CD4-positive, alpha-beta T cell treated with Interleukin-10 for 1 hour (primary cell): ENCODE measurements around the gene GNAQ.
"Not testable (repeated sequence)": the region's sequence is repeated elsewhere in the genome, so short reads cannot be mapped to it uniquely, and the experiment has no call there.

ENCODE experiments used
- DNase-seq: peaks from one replicate; pipeline ENCODE4 v3.0.0-alpha.2; 2020

The GNAQ gene

DNA sequence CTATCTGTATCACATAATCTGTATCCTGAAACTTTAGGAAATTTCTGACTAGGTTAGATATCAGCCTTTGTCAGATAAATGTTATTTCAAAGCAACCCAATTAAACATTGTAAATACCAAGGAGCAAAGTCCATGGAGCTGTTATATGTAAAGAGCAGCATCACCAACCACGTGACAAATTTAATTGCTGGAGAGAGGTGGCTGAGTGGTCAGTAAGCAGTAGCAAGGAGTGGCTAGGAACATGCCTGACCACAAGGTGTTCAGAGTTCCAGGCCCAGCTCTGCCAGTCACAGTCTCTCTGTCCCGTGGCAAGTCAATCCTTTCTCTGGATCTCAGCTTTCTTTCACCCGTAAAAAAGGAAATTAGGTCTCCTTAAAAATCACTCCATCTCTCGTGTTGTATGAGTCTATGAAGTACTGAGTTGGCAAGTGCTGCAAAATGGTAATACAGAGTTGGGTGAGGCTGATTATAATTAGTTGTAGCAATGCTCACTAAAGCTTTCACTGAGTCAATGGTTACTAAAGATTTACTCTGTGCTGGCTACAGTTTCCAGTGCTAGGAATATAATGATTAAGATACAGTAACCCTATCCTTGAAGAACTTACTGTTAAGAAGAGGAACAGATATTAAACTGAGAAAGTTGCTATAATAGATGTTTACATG is 166.1 kb downstream of the GNAQ start:
- DNase-seq: no peak

- DNase-seq: peak; percentile 6
Measured at GRCh38 chr9:77864211-77864889, 167.3 kb downstream of the GNAQ start.

DNA sequence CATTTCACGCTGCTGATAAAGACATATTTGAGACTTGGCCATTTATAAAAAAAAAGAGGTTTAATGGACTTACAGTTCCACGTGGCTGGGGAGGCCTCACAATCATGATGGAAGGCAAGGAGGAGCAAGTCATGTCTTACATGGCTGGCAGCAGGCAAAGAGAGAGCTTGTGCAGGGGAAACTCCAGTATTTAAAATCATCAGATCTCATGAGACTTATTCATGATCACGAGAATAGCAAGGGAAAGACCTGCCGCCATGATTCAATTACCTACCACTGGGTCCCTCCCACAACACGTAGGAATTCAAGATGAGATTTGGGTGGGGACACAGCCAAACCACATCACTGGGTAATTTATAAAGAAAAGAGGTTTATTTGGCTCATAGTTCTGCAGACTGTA is 168.0 kb downstream of the GNAQ start:
- not testable (repeated sequence) for DNase-seq

GRCh38 chr9:77860953-77861352 is 170.7 kb downstream of the GNAQ start:
- DNase-seq: not testable (repeated sequence)

DNA sequence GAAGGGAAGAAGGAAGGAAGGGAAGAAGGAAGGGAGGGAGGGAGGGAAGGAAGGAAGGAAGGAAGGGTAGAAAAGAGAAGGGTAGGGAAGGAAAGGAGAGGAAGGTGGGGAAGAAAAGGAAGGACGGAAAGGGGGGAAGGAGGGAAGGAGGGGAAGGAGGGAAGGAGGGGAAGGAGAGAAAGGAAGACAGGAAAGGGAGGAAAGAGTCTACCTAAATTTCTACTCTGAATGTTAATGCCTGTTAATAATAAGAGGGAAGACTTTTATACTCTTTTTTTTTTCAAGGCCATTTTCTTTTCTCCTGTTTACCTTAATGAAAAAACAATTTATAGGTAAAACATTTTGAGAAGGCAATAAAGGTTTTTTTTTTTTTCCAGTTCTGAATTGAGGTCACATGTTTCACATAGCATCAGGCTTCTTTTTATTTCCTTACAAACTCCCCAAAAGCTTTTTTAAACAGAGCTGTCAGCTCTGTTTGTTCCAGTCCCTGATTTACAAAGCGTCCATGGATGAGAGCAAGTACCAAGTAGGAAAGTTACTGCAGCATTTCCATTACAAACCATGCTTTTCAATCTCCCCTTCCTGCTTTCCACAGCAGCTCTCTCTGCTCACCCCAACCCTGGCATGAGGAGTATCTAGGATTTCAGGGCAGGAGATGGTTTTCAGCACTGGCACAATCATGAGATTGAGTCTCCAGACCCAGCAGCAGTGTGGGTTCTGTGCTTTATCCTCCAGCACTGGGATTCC is 173.9 kb downstream of the GNAQ start:
- no peak for DNase-seq

- DNase-seq: no peak
Measured at GRCh38 chr9:77856615-77857014, 175.0 kb downstream of the GNAQ start.

- DNase-seq: no peak
Measured at GRCh38 chr9:77854916-77855311, 176.7 kb downstream of the GNAQ start.

- DNase-seq: no peak
Measured at GRCh38 chr9:77854258-77854915, 177.2 kb downstream of the GNAQ start.

DNA sequence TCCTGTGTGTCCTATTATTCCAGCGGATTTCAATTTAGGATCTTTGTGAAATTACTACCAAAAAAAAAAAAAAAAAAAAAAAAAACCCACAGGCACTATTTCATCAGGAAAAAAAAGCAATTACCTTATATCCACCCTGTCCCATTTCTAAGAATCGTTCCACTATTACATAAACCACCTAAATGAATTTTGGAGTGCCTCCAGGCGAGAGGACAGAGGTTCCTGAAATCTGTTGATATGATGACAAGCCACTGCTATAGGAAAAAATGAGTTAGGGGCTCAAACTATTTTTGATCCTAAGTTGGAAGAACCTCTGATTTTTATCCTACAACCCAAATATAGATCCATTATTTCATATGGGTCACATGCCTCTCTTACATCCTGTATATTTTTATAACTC is 177.9 kb downstream of the GNAQ start:
- no peak for DNase-seq

GRCh38 chr9:77851882-77852595 is 179.6 kb downstream of the GNAQ start:
- no peak for DNase-seq

- DNase-seq: no peak
Measured at GRCh38 chr9:77848897-77849296, 182.7 kb downstream of the GNAQ start.

GRCh38 chr9:77848404-77848803 is 183.2 kb downstream of the GNAQ start:
- no peak for DNase-seq

DNA sequence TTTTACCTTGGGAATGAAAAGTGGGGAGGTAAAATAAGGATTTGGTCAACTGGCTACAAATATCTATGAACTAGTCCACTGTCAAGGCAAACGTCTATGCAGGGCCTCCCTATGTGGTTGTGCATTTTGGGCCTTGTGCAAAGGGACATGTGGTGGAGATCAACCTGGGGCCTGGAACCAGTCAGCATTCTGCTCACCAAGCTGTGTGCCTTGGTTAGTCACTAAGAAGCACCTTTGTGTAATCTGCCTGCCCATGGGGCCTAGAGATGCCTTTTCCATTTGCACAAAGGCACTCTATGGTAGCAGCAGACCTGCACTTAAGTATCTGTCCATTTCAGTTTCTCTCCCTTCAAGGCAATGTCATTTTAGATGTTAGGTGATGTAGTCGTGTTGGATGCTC is 184.0 kb downstream of the GNAQ start:
- no peak for DNase-seq

- DNase-seq: no peak
Measured at GRCh38 chr9:77847059-77847499, 184.5 kb downstream of the GNAQ start.

DNA sequence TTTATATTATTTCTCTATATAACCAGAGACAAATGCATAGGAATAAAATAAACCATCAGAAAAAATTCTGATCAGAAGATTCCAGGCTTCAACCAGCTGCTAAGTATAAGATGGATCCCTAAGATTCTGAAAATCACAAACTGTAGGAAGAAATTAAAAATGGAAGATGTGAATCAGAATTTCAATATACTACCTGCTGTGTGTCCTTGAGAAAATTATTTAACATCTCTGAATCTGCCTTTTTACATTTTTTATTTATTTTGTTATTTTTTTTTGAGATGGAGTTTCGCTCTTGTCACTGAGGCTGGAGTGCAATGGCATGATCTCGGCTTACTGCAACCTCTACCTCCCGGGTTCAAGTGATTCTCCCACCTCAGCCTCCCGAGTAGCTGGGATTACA is 187.2 kb downstream of the GNAQ start:
- no peak for DNase-seq

- DNase-seq: no peak
Measured at GRCh38 chr9:77843871-77844155, 187.8 kb downstream of the GNAQ start.

DNA sequence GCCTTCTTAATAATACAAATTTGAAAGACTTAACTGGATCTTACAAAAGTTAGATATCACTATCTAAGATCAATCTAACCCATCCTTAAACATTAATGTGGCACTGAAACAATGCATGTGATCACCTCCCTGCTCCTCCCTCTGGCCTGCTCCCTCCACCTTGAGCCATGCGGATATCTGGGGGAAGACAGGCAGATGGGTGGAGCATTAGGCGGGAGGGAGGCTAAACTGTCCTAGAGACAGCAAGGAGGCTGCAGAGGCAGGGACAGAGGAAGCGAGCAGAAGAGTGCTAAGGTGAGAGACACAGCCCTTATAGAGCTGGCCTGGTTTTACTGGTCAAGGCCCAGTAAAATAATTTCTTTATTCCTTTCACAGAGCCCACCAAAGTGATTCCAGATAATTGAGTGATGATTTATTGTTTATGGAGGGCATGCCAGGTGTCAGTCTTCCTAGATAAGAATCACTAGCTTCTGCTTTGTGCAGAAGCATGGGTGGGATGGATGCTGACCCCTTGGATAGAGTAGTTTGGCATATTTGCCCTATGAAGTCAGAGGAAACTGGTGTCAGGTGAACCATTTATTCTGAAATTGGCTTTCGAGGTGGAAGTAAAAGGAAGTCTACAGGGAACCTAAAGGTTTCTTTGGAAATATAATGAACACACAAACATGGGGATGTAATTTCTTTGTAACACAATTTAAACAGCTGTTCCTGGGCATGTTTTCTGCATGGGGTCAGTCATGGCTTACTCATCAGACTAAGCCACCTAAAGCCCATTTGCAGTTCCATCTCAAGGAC is 188.3 kb downstream of the GNAQ start:
- no peak for DNase-seq

DNA sequence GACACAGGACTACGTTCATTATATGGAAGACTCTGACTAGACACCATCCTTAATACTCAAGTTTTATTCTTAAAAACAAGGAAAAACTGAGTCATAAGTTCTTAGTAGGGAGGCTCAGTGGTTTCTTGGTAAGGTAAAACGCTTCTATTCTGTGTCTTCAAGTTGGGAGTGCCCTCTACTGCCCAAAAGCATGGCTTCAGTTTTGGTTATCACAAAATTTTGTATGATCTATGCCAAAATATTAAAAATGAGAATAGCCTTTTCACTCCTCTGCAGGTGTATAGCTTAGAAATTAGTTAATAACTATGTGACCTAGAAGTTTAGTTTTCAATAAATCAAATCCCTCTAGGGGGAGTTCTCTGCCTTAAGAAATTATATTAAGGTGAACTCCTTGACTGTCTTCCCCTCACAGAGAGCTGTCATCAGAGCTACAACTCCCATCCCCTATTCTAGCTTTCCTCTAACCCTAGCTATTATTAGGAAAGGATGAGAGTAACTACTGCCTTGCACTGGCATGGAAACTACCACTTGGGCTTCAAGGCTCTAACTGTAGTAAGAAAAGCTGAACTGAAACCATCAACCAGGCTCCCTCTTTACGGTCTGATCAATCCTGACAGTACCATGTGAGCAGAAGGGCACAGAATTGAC is 189.7 kb downstream of the GNAQ start:
- peak; percentile 12 for DNase-seq

DNA sequence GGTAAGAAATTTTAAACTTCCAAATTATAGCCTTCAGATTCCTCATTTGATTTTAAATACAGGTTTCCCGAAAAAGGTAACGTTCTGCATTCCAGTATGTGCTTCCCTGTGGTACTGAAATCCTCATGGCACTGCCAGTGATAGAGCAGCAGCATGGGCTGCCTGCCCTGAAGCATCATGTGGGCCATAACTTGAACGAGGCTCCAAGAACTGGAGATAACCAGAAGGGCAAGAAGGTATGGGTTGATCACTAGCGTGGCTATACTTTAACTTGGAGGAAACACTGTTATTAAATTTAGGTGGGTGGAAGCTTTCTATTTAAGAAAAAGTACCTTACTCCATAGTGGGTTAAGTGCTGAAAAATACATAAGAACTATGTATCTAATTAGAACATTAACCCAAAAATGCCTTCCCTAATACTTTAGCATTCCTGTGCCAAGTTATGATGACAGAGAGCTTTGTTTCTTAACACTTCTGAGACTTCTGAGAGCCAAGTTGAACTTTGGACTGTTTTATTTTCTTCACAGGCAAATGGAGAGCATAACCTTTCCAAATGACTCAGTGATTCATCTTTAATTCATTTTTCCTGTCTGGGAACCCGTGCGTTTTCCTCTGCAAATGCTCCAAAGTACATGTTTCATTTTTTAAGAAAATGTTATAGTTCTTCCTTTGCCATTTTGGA is 192.0 kb downstream of the GNAQ start:
- no peak for DNase-seq

DNA sequence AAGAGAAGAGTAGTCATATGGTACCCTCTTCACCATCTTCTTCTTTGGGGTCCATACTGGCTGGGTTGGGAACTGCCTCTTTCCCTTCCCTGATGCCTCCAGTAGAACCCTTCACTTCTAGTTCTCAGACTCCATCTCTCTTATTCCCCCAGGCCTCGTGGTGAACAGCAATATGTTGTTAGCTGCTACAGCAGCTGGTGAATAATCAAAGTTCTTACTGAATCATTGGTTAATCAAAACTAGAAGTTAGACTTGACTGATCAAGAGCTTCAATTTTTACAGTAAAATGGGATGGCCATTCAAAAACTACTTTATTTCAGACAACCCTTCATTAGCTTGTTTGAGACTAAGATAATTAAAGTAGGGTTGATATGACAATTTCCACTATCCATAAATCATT is 192.6 kb downstream of the GNAQ start:
- DNase-seq: no peak

- no peak for DNase-seq
Measured at GRCh38 chr9:77834898-77835488, 196.6 kb downstream of the GNAQ start.
